Bone marrow (tissue), 2 donors: ENCODE data around the gene NTF3.

Experiments used
- DNase-seq, 2 donors: peaks; one replicate each; lab custom pipeline; 2025; lab: John Stamatoyannopoulos, UW

NTF3 gene

GRCh38 chr12:5430641-5431603, 986 bp upstream of the NTF3 start:
- no peak for DNase-seq

- no peak for DNase-seq
Observed at GRCh38 chr12:5433081-5433844, 1.4 kb downstream of the NTF3 start.

- DNase-seq: no peak
Observed at GRCh38 chr12:5433845-5434646, 2.1 kb downstream of the NTF3 start.

- no peak for DNase-seq
Observed at GRCh38 chr12:5434647-5435560, 3.0 kb downstream of the NTF3 start.

- no peak for DNase-seq
Observed at GRCh38 chr12:5437182-5437583, 5.3 kb downstream of the NTF3 start.

GRCh38 chr12:5437589-5437988, 5.7 kb downstream of the NTF3 start:
- DNase-seq: no peak

GRCh38 chr12:5438671-5439200, 6.8 kb downstream of the NTF3 start:
- no peak for DNase-seq

GRCh38 chr12:5439371-5439771, 7.5 kb downstream of the NTF3 start:
- no peak for DNase-seq

GRCh38 chr12:5439788-5440300, 7.9 kb downstream of the NTF3 start:
- DNase-seq: no peak

GRCh38 chr12:5440978-5441377, 9.1 kb downstream of the NTF3 start:
- DNase-seq: no peak

- DNase-seq: no peak
Observed at GRCh38 chr12:5441497-5442236, 9.8 kb downstream of the NTF3 start.

GRCh38 chr12:5442251-5443006, 10.5 kb downstream of the NTF3 start:
- DNase-seq: peak in 1 of 2 donors; percentile 4

GRCh38 chr12:5444520-5444919, 12.6 kb downstream of the NTF3 start:
- no peak for DNase-seq

- DNase-seq: no peak
Observed at GRCh38 chr12:5447320-5447719, 15.4 kb downstream of the NTF3 start.

- DNase-seq: no peak
Observed at GRCh38 chr12:5451251-5451650, 19.3 kb downstream of the NTF3 start.

GRCh38 chr12:5452569-5452968, 20.7 kb downstream of the NTF3 start:
- no peak for DNase-seq

- DNase-seq: no peak
Observed at GRCh38 chr12:5453466-5453865, 21.6 kb downstream of the NTF3 start.

GRCh38 chr12:5455045-5455444, 23.1 kb downstream of the NTF3 start:
- DNase-seq: no peak

- DNase-seq: no peak
Observed at GRCh38 chr12:5456030-5456429, 24.1 kb downstream of the NTF3 start.
